HepG2 (cell line): Measurements from ENCODE around the gene EPB41L4A.

Experiments
- CTCF ChIP-seq: sonication (generic); formaldehyde crosslinking; IDR thresholded peaks from 2 replicates; pipeline ENCODE4 v1.5.0; 2020; ENCODE audit warnings: mild to moderate bottlenecking, missing genetic modification reagents, moderate library complexity
- FOXK1 ChIP-seq: sonication (generic); formaldehyde crosslinking; IDR thresholded peaks from 2 replicates; pipeline ENCODE4 v1.4.0; 2020; ENCODE audit warnings: low read depth, missing genetic modification reagents, borderline replicate concordance
- ZBTB2 ChIP-seq: sonication (generic); formaldehyde crosslinking; IDR thresholded peaks from 2 replicates; pipeline ENCODE4 v1.8.0; 2022; ENCODE audit warnings: low read depth, missing genetic modification reagents

GRCh38 chr5:112121258-112121657, 297.8 kb downstream of the EPB41L4A start:
- TF ChIP-seq FOXK1 (CRISPR knock-in tag) (no peak), ZBTB2 (no peak), CTCF (CRISPR knock-in tag) (no peak)
